ENCODE results near the gene MGAT3.

The MGAT3 gene

DNA sequence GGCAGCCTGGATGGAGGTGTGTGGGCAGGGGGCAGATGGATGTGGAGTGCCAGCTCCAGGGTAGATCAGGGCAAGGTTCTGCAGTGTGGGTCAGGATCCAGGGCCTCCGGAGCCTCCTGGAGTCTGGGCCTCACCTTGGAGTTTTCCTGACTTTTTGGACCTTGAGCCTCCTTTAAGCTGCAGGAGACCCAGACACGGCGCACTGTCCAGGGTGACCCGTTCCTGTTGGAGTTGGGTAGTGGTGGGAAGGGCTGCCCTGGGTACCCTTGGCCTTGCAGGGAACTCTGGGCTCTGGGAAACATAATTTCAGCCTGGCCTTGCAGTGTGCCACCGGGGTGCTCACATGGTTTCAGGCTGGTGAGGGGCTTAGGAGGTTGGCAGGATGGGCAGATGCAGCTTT, 17.0 kb downstream of the MGAT3 start:
- no peak for DNase-seq

DNA sequence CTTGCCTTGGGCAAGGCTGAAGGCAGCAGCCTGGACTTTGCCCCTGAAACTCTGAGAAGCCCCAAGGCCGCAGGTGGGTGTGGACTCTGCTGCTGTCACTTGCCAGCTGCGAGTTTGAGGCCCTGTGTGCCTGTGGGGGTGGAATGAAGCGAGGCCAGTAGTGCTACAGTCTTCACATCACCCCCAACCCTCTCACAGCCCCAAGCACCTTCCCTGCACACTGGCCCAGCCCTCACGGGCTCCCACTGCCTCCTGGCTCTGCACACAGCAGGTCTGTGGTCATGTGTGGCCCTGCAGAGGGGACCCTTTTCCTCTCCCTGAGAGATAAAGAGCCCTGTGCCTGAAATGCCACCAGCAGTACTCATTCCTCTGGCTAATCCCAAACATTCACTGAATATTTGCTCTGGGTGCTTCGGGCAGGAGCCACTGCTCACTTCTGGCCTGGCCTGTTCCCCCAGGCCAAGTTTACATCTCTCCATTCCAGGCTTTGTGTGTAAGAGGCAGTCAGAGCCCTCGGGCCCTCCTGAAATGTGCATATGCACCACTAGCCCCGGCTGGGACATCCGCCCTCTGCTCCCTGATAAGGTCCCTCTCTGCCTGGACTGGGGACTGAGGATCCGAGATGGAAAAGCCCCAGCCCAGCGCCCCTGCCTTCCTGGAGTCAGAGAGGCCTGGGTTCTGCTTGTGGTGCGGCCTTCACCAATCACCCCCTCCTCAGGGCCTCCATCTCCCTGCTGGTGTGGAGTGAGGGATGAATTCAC, 17.7 kb downstream of the MGAT3 start:
- no peak for DNase-seq

DNA sequence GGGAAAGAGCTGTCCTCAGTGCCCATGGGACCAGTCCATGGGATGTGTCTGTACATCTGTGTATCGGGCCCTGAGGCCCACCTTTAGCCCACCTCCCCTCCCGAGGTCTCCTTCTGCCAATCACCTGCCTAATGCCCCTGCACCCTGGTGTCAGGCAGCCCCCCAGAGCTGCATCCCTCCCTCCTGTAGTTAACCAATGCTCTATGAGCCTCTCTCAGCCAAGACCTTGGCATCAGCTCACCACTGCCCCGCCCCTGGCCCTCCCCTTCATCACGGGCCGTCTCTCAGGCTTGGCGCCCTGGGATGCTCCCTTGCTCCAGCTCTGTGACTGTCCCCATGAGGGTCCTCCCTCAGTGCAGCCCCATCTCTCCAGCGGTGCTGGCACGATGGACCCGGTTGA, 18.5 kb downstream of the MGAT3 start:
- DNase-seq: no peak

- DNase-seq: no peak
Measured at GRCh38 chr22:39475902-39476301, 19.1 kb downstream of the MGAT3 start.

DNA sequence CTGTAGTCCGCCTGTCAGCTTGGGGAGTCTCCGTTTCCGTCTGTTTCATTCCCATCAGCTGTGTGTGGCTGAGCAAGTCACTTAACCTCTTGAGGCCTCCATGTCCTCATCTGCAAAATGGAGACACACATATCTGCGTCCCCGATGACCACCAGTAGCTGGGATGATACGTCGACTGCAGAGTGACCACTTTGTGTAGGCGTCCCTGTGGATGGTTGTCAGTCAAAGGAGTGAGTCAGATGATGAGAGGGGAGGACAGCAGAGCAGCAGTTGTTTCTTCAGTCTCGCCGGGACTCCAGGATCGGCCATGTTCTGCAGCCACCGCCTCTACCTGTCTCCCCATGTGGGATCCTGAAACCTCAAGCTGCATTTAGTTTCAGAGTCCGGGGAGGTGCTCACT, 19.9 kb downstream of the MGAT3 start:
- no peak for DNase-seq

DNA sequence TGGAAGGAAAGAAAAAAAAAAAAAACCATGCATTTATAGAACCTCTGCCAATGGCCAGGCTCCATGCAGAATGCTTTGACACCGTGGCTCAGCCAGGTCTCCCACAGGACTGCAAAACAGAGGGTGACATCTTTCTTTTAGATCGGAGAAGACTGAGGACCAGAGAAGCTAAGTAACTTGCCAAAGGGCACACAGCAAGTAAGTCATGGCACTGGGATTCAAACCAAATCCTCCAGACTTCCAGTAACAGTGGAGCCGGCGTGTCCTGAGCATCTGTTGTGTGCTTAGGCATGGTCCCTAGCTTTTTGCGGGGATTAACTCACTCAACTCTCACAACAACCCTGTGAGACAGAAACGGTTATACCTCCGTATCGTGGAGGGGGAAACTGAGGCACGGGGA, 20.7 kb downstream of the MGAT3 start:
- DNase-seq: no peak

DNA sequence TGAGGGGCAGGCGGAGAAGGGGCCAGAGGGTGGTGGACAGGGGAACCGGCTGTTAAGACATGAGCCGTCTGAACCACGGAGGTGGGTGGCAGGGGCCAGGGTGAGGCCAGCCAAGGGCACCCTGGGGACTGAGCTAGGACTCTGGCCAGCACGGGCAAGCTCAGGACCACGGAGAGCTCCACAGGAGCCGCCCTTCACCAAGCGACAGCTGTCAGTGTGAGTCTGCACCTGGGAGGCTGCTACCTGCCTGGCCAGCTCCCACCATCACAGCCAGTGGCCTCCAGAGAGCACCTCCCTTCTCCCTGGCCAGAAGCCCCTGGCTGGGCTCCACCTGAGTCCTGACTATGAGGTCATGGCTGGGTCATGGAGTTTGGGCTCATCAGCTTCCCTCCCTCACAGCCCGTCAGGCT, 21.6 kb downstream of the MGAT3 start:
- no peak for DNase-seq

DNA sequence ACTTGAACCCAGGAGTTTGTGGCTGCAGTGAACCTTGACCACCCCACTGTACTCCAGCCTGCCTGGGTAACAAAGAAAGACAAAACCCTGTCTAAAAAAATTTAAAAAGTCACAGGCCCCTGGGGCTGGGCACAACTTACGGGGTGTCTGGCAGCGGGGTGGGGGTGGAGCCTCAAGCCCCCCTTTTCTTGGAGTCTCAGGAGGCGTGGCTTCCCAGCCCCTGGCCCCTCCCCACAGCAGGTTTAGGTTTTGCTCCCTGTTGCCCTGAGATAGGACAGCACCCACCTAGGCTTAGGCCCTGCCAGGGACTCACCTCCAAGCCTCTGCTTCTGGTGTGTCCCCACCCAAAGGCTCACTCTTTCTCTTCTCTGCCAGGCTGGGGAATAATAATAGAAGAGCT, 22.4 kb downstream of the MGAT3 start:
- DNase-seq: no peak

- no peak for DNase-seq
Measured at GRCh38 chr22:39480557-39480956, 23.7 kb downstream of the MGAT3 start.

DNA sequence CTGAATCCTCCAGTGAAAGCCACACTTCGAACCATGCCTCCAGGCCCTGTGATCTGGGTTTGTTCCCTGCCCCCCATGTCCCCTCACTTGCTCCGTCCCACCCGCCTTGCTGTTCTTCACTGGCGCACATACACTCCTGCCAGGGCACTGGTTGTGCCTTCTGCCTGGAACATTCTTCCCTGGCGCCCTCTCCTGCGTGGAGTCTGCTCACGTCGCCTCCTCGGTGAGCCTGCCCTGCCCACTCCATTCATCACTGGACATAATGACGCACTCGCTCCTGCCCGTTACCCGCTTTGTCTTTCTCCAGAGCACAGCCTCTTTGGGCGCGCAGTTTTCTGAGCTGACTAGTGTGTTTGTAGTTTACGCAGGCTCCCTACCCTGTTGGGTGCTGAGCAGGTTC, 24.2 kb downstream of the MGAT3 start:
- DNase-seq: no peak

- no peak for DNase-seq
Measured at GRCh38 chr22:39481595-39481994, 24.8 kb downstream of the MGAT3 start.

DNA sequence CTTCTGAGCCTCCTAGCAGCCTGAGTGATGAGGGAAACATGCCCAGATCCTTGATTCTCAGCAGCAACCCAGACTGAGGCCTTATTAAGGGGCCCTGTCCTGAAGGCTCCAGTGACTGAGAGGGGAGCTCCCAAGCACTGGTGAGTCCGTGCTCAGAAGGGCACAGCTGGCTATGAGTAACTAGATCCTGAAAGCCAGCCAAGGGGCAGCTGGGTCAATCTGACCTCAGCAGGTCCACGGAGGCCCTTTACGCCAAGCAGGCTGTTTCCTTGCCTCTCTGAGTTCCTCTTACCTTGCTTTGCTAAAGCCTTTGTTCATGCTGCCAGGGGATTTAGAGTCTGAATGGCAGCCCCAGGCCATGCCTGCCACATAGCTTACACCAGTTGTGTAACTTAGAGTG, 26.0 kb downstream of the MGAT3 start:
- no peak for DNase-seq

- DNase-seq: no peak
Measured at GRCh38 chr22:39486951-39487825, 30.4 kb downstream of the MGAT3 start.

DNA sequence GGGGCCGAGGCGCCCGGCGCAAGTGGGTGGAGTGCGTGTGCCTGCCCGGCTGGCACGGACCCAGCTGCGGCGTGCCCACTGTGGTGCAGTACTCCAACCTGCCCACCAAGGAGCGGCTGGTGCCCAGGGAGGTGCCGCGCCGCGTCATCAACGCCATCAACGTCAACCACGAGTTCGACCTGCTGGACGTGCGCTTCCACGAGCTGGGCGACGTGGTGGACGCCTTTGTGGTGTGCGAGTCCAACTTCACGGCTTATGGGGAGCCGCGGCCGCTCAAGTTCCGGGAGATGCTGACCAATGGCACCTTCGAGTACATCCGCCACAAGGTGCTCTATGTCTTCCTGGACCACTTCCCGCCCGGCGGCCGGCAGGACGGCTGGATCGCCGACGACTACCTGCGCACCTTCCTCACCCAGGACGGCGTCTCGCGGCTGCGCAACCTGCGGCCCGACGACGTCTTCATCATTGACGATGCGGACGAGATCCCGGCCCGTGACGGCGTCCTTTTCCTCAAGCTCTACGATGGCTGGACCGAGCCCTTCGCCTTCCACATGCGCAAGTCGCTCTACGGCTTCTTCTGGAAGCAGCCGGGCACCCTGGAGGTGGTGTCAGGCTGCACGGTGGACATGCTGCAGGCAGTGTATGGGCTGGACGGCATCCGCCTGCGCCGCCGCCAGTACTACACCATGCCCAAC, 31.2 kb downstream of the MGAT3 start:
- no peak for DNase-seq

DNA sequence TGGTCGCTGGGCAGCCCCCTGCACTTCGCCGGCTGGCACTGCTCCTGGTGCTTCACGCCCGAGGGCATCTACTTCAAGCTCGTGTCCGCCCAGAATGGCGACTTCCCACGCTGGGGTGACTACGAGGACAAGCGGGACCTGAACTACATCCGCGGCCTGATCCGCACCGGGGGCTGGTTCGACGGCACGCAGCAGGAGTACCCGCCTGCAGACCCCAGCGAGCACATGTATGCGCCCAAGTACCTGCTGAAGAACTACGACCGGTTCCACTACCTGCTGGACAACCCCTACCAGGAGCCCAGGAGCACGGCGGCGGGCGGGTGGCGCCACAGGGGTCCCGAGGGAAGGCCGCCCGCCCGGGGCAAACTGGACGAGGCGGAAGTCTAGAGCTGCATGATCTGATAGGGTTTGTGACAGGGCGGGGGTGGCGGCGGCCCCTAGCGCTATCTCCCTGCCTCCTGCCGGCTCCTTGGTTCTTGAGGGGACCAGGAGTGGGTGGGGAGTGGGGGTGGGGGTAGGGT, 31.8 kb downstream of the MGAT3 start:
- no peak for DNase-seq

- no peak for DNase-seq
Measured at GRCh38 chr22:39489094-39490068, 32.6 kb downstream of the MGAT3 start.

- peak in 1 of 2 donors; percentile 13 for DNase-seq
Measured at GRCh38 chr22:39490135-39490798, 33.5 kb downstream of the MGAT3 start.

DNA sequence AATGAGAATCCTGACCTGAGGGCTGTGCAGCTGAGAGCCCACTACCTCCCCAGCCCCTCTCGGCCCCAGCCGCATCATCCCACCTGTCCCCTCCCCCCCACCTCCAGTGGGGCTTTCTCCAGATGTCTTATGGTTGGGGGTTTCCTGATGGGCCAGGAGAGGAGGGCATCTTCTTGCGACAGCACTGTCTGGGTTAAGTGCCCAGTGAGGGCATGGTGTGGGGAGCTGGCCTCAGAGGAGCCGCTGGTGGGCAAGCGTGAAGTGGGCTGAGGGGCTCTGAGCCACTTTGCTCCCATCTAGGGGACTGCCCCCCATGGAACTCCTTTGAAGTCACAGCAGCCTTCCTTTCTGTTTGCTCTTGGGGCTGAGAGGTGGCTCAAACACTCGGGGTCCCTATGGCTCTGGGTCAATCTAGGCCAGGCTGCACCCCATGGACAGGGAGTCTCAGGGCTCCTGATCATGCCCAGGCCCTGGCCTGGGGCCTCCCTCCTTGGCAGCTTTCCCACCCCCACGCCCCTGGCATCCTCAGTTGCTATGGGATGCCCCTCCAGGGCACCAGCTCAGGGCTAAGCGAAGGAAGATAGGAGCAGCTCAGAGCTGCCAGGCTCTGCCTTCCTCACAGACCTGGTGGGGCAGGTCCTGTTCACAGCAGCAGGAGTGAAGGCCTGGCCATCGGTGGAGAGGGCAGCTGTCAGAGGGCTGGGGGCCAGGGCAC, 34.3 kb downstream of the MGAT3 start:
- DNase-seq: no peak

DNA sequence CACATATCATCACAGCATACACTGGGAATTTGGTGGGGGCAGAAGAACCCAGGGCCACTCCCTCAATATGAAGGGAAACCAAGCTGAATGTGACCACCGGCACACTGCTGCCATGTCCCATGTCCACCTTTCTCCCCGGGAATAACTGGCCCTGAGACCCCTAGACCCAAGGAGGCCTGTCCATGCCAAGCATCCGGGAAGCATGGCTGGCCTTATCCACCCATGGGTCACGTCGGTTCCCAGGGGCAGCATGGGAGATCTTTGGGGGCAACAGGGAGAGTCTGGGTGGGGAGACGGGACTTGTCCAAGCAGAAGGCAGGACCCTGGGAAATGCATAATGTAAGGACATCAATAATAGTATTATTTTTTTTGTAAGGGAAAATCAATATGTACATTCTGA, 34.9 kb downstream of the MGAT3 start:
- DNase-seq: no peak

- DNase-seq: no peak
Measured at GRCh38 chr22:39492186-39492585, 35.4 kb downstream of the MGAT3 start.

- no peak for DNase-seq
Measured at GRCh38 chr22:39493759-39494158, 36.9 kb downstream of the MGAT3 start.
